HG03097 (cell line): ENCODE measurements around the gene SARDH.
"Not testable (repeated sequence)": the region's sequence is repeated elsewhere in the genome, so short reads cannot be mapped to it uniquely, and the experiment has no call there.

Source experiments
- ATAC-seq: cut with Tn5 transposase; IDR thresholded peaks from one replicate; pipeline ENCODE4 v1.9.1; 2021; ENCODE audit not compliant: unreplicated experiment, low FRiP score

The SARDH gene

GRCh38 chr9:133777068-133777791 is 39.1 kb upstream of the SARDH start:
- ATAC-seq = no peak

- no peak for ATAC-seq
These were observed 38.1 kb upstream of the SARDH start for GRCh38 chr9:133775951-133776905.

GRCh38 chr9:133775291-133775690 is 37.1 kb upstream of the SARDH start:
- no peak for ATAC-seq

GRCh38 chr9:133774799-133775198 is 36.6 kb upstream of the SARDH start:
- no peak for ATAC-seq

GRCh38 chr9:133773889-133774655 is 35.9 kb upstream of the SARDH start:
- ATAC-seq = no peak

GRCh38 chr9:133772581-133772980 is 34.4 kb upstream of the SARDH start:
- ATAC-seq = no peak

- ATAC-seq = no peak
These were observed 33.6 kb upstream of the SARDH start for GRCh38 chr9:133771486-133772482.

GRCh38 chr9:133770076-133770777 is 32.1 kb upstream of the SARDH start:
- no peak for ATAC-seq

- no peak for ATAC-seq
These were observed 31.4 kb upstream of the SARDH start for GRCh38 chr9:133769511-133770075.

- no peak for ATAC-seq
These were observed 30.8 kb upstream of the SARDH start for GRCh38 chr9:133768859-133769510.

- ATAC-seq = no peak
These were observed 30.3 kb upstream of the SARDH start for GRCh38 chr9:133768371-133768858.

GRCh38 chr9:133767625-133768024 is 29.5 kb upstream of the SARDH start:
- ATAC-seq = no peak

- no peak for ATAC-seq
These were observed 28.9 kb upstream of the SARDH start for GRCh38 chr9:133767008-133767407.

GRCh38 chr9:133766234-133766633 is 28.1 kb upstream of the SARDH start:
- not testable (repeated sequence) for ATAC-seq

- ATAC-seq = no peak
These were observed 25.4 kb upstream of the SARDH start for GRCh38 chr9:133763272-133764183.

GRCh38 chr9:133762488-133763271 is 24.5 kb upstream of the SARDH start:
- ATAC-seq = no peak
